H9 (cell line): Measurements from ENCODE around the gene RABGEF1. TPM values are rescaled to one million over a fixed set of nuclear protein-coding genes. Genes with fewer than 3 reads are reported as not detected.
"Not testable (repeated sequence)": the region's sequence is repeated elsewhere in the genome, so short reads cannot be mapped to it uniquely, and the experiment has no call there.

Experiments used
- DNase-seq: peaks from one replicate; pipeline ENCODE4 v3.0.0-alpha.2; 2017
- H2AFZ ChIP-seq: one replicate; pipeline ENCODE4 v1.6.1; 2013; ENCODE audit warnings: mild to moderate bottlenecking, low read length, control low read depth, moderate library complexity
- H2AK5ac ChIP-seq: 2 replicates; pipeline ENCODE4 v1.6.1; 2013; ENCODE audit warnings: low read length, control low read depth, mixed read lengths; ENCODE audit not compliant: insufficient read length
- H2BK120ac ChIP-seq: one replicate; pipeline ENCODE4 v1.6.1; 2013; ENCODE audit warnings: low read depth, mild to moderate bottlenecking, low read length, control low read depth, inconsistent platforms; ENCODE audit not compliant: poor library complexity, severe bottlenecking
- H2BK12ac ChIP-seq: 2 replicates; pipeline ENCODE4 v1.6.1; 2013; ENCODE audit warnings: low read length, control low read depth, mixed read lengths, low read depth; ENCODE audit not compliant: insufficient read length
- H2BK15ac ChIP-seq: 2 replicates; pipeline ENCODE4 v1.6.1; 2013; ENCODE audit warnings: low read depth, low read length, control low read depth
- H2BK20ac ChIP-seq: one replicate; pipeline ENCODE4 v1.6.1; 2013; ENCODE audit warnings: low read depth, mild to moderate bottlenecking, low read length, control low read depth, inconsistent platforms; ENCODE audit not compliant: poor library complexity, severe bottlenecking
- H2BK5ac ChIP-seq: 2 replicates; pipeline ENCODE4 v1.6.1; 2013; ENCODE audit warnings: low read length, control low read depth, mixed read lengths; ENCODE audit not compliant: insufficient read length
- H3K14ac ChIP-seq: 2 replicates; pipeline ENCODE4 v1.6.1; 2013; ENCODE audit warnings: low read length, control low read depth; ENCODE audit not compliant: insufficient read depth
- H3K18ac ChIP-seq: 2 replicates; pipeline ENCODE4 v1.6.1; 2013; ENCODE audit warnings: low read depth, mild to moderate bottlenecking, mixed read lengths, low read length, control low read depth; ENCODE audit not compliant: insufficient read length
- H3K23ac ChIP-seq: 2 replicates; pipeline ENCODE4 v1.6.1; 2013; ENCODE audit warnings: low read length, control low read depth, mixed read lengths, low read depth; ENCODE audit not compliant: insufficient read length
- H3K23me2 ChIP-seq: 2 replicates; pipeline ENCODE4 v1.6.1; 2013; ENCODE audit warnings: low read depth, mild to moderate bottlenecking, mixed read lengths, low read length, control low read depth; ENCODE audit not compliant: insufficient read length, poor library complexity, severe bottlenecking
- H3K27ac ChIP-seq: 2 replicates; pipeline ENCODE4 v1.5.1; 2013; ENCODE audit warnings: low read length, control low read depth, mixed read lengths, low read depth; ENCODE audit not compliant: insufficient read length
- H3K27me3 ChIP-seq: 2 replicates; pipeline ENCODE4 v1.6.1; 2013; ENCODE audit warnings: low read length, control low read depth, inconsistent platforms; ENCODE audit not compliant: insufficient read depth
- H3K4ac ChIP-seq: 2 replicates; pipeline ENCODE4 v1.6.1; 2013; ENCODE audit warnings: low read depth, mild to moderate bottlenecking, control low read depth, inconsistent platforms, low read length, moderate library complexity
- H3K4me1 ChIP-seq: 2 replicates; pipeline ENCODE4 v1.6.1; 2013; ENCODE audit warnings: low read length, control low read depth, inconsistent platforms; ENCODE audit not compliant: insufficient read depth
- H3K4me2 ChIP-seq: 2 replicates; pipeline ENCODE4 v1.6.1; 2013; ENCODE audit warnings: low read length, control low read depth, mixed read lengths; ENCODE audit not compliant: insufficient read length, insufficient read depth
- H3K56ac ChIP-seq: 2 replicates; pipeline ENCODE4 v1.6.1; 2013; ENCODE audit warnings: low read depth, mild to moderate bottlenecking, mixed read lengths, low read length, control low read depth; ENCODE audit not compliant: insufficient read length
- H3K79me1 ChIP-seq: 2 replicates; pipeline ENCODE4 v1.6.1; 2013; ENCODE audit warnings: low read depth, mild to moderate bottlenecking, moderate library complexity, low read length, control low read depth, inconsistent platforms; ENCODE audit not compliant: insufficient read depth, poor library complexity, severe bottlenecking
- H3K79me2 ChIP-seq: 2 replicates; pipeline ENCODE4 v1.6.1; 2013; ENCODE audit warnings: low read length, control low read depth, inconsistent platforms; ENCODE audit not compliant: insufficient read depth
- H3K9ac ChIP-seq: 2 replicates; pipeline ENCODE4 v1.6.1; 2013; ENCODE audit warnings: low read length, control low read depth, mixed read lengths; ENCODE audit not compliant: insufficient read length; ENCODE audit errors: extremely low read depth
- H3K9me3 ChIP-seq: one replicate; pipeline ENCODE4 v1.6.1; 2013; ENCODE audit warnings: low read depth, low read length, inconsistent platforms; ENCODE audit not compliant: control insufficient read depth
- H3T11ph ChIP-seq: one replicate; pipeline ENCODE4 v1.6.1; 2013; ENCODE audit warnings: mild to moderate bottlenecking, low read length, control low read depth, inconsistent platforms
- H4K20me1 ChIP-seq: one replicate; pipeline ENCODE4 v1.6.1; 2013; ENCODE audit not compliant: control insufficient read depth, insufficient read length, insufficient read depth
- H4K5ac ChIP-seq: 2 replicates; pipeline ENCODE4 v1.6.1; 2013; ENCODE audit warnings: low read depth, mild to moderate bottlenecking, mixed read lengths, low read length, control low read depth; ENCODE audit not compliant: insufficient read length
- H4K8ac ChIP-seq: replicated peaks from 2 replicates; pipeline ENCODE4 v1.6.1; 2013; ENCODE audit warnings: low read length, control low read depth, mixed read lengths, low read depth; ENCODE audit not compliant: insufficient read length
- H4K91ac ChIP-seq: 2 replicates; pipeline ENCODE4 v1.6.1; 2013; ENCODE audit warnings: low read depth, mild to moderate bottlenecking, moderate library complexity, mixed read lengths, low read length, control low read depth; ENCODE audit not compliant: insufficient read length
- H3K27ac Mint-ChIP-seq, 3 experiments: 2 replicates in 2 of 3; 3 replicates in 1 of 3; pipeline ENCODE4 v1.8.0; 2020 to 2021; ENCODE audit warnings: mixed read lengths in 3 of 3, mild to moderate bottlenecking in 1 of 3, moderate library complexity in 1 of 3
- H3K27me3 Mint-ChIP-seq: 2 replicates; pipeline ENCODE4 v1.8.0; 2021; ENCODE audit warnings: low read depth, mild to moderate bottlenecking, moderate library complexity, mixed read lengths
- H3K36me3 Mint-ChIP-seq, 3 experiments: 2 replicates in 2 of 3; 3 replicates in 1 of 3; pipeline ENCODE4 v1.8.0; 2020 to 2021; ENCODE audit warnings: low read depth in 3 of 3, mixed read lengths in 3 of 3; ENCODE audit not compliant: insufficient read depth in 1 of 3
- H3K4me1 Mint-ChIP-seq, 2 experiments: 2 replicates each; pipeline ENCODE4 v1.8.0; 2020; ENCODE audit warnings: mixed read lengths in 2 of 2
- H3K4me3 Mint-ChIP-seq, 2 experiments: 2 replicates in 1 of 2; 3 replicates in 1 of 2; pipeline ENCODE4 v1.8.0; 2020 to 2021; ENCODE audit warnings: mild to moderate bottlenecking in 2 of 2, mixed read lengths in 2 of 2, moderate library complexity in 1 of 2
- H3K9me3 Mint-ChIP-seq, 2 experiments: 2 replicates in 1 of 2; 3 replicates in 1 of 2; pipeline ENCODE4 v1.8.0; 2020; ENCODE audit warnings: mild to moderate bottlenecking in 2 of 2, mixed read lengths in 2 of 2, moderate library complexity in 1 of 2
- WGBS: extraction: QIAGEN DNeasy Blood & Tissue Kit; methylation state at CpG from one replicate; pipeline ENCODE4 v1.1.7; 2013; ENCODE audit warnings: missing lambda C conversion rate, low lambda C conversion rate, mixed read lengths; ENCODE audit not compliant: insufficient read length; ENCODE audit errors: extremely low coverage; 5-methylcytosine and 5-hydroxymethylcytosine counted together
- total RNA-seq: library from RNA; stranded (reverse); gene quantifications from 2 replicates; pipeline ENCODE4 v1.2.1, GENCODE V29; 2021
- TF ChIP-seq, protein P1 (sequence below): fragments of 200-600 bp; sonication (generic); conservative IDR thresholded peaks from 3 replicates; pipeline ENCODE4 v1.8.0; 2021; ENCODE audit warnings: antibody characterized with exemption, mild to moderate bottlenecking

Gene RABGEF1
- total RNA-seq, 1 experiment from 2014 or later = 17.3 TPM

DNA sequence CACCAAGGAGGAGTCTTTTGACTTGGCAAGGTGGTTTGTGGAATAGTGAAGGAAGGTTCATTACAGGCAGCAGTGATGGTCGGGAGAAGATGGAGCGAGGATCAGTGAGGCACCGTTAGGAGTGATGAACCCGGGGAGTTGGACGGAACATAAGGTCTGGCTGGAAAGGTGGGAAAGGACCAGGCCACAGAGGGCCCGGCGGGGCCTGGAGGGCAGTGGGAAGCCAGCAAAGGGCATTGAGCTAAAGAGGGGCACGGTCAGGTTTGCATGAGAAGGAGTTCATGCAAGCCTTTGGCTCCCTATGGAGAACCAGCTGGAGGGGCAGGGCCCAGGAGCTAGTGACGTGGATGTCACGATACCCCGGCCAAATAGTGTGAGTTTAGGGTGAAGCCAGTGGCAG lies 46.2 kb upstream of the RABGEF1 start:
- no peak overlapping the region for H2BK120ac ChIP-seq
- H3K4me1 ChIP-seq = no peaks in the 10 kb centered on the region
- no peak overlapping the region for H3T11ph ChIP-seq
- TF ChIP-seq, protein P1, sequence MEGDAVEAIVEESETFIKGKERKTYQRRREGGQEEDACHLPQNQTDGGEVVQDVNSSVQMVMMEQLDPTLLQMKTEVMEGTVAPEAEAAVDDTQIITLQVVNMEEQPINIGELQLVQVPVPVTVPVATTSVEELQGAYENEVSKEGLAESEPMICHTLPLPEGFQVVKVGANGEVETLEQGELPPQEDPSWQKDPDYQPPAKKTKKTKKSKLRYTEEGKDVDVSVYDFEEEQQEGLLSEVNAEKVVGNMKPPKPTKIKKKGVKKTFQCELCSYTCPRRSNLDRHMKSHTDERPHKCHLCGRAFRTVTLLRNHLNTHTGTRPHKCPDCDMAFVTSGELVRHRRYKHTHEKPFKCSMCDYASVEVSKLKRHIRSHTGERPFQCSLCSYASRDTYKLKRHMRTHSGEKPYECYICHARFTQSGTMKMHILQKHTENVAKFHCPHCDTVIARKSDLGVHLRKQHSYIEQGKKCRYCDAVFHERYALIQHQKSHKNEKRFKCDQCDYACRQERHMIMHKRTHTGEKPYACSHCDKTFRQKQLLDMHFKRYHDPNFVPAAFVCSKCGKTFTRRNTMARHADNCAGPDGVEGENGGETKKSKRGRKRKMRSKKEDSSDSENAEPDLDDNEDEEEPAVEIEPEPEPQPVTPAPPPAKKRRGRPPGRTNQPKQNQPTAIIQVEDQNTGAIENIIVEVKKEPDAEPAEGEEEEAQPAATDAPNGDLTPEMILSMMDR = no peak
- no peak overlapping the region; the same call in 1 of the 2 replicates for H3K14ac ChIP-seq
- H2BK20ac ChIP-seq = no peak overlapping the region
- H2BK15ac ChIP-seq = no peak overlapping the region
- Mint-ChIP-seq H3K4me1 (peaks cover 8 to 21% of the 10 kb centered on the region in 2 experiments), H3K36me3 (peaks cover 0 to 3% (median 2%) of the 10 kb centered on the region in 3 experiments; a peak in 4 of 7 replicates), H3K27ac (peak overlapping the region in 2 of 3 experiments; percentile 1 to 15; a peak in 5 of 7 replicates), H3K27me3 (peaks cover 1% of the 10 kb centered on the region), H3K9me3 (no peaks in the 10 kb centered on the region), H3K4me3 (no peak overlapping the region)
- H3K56ac ChIP-seq = no peak overlapping the region
- H3K27ac ChIP-seq = no peak overlapping the region
- H3K23me2 ChIP-seq = no peaks in the 10 kb centered on the region
- H4K8ac ChIP-seq = no peak overlapping the region
- H3K18ac ChIP-seq = no peak overlapping the region
- H2BK12ac ChIP-seq = no peak overlapping the region
- no peaks in the 10 kb centered on the region for H3K27me3 ChIP-seq
- no peaks in the 10 kb centered on the region for H3K79me1 ChIP-seq
- no peaks in the 10 kb centered on the region for H4K20me1 ChIP-seq
- H3K4me2 ChIP-seq = no peak overlapping the region
- no peak overlapping the region for H3K9ac ChIP-seq
- WGBS = no CpG with 5 or more reads among the region's 11 CpGs
- H3K4ac ChIP-seq = no peak overlapping the region
- no peak overlapping the region for H3K23ac ChIP-seq
- no peaks in the 10 kb centered on the region for H3K79me2 ChIP-seq
- H3K9me3 ChIP-seq = no peaks in the 10 kb centered on the region
- H2BK5ac ChIP-seq = no peak overlapping the region
- no peak overlapping the region for H4K5ac ChIP-seq
- no peak overlapping the region for H4K91ac ChIP-seq
- no peak overlapping the region for H2AFZ ChIP-seq
- no peak for DNase-seq
- no peak overlapping the region for H2AK5ac ChIP-seq

DNA sequence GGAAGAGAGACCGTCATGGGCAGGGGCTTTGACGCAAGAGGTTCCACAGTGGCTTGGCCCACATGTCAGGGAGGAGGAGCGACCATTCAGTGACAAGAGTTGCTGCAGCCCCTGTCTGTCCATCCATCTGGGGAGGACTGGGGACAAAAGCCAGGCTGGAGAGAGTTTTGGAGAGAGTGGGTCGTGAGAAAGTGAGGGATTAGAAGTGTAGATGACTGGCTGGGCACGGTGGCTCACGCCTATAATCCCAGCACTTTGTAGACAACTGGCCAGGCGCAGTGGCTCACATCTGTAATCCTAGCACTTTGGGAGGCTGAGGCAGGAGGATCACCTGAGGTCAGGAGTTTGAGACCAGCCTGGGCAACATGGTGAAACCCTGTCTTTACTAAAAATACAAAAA lies 45.1 kb upstream of the RABGEF1 start:
- not testable (repeated sequence) for H2AK5ac ChIP-seq, H2BK20ac ChIP-seq, H4K8ac ChIP-seq, H4K20me1 ChIP-seq, H3K4ac ChIP-seq, H2BK12ac ChIP-seq, H3T11ph ChIP-seq, H2BK120ac ChIP-seq, H3K27me3 Mint-ChIP-seq, H3K9me3 Mint-ChIP-seq, H3K79me1 ChIP-seq, H3K4me1 ChIP-seq, H4K91ac ChIP-seq, H3K36me3 Mint-ChIP-seq, H4K5ac ChIP-seq, H2BK15ac ChIP-seq, DNase-seq, H3K56ac ChIP-seq, H3K4me3 Mint-ChIP-seq, H2AFZ ChIP-seq, H3K27me3 ChIP-seq, H2BK5ac ChIP-seq, H3K18ac ChIP-seq, H3K27ac ChIP-seq, H3K23ac ChIP-seq, H3K79me2 ChIP-seq, H3K4me2 ChIP-seq, H3K9me3 ChIP-seq, H3K14ac ChIP-seq, H3K9ac ChIP-seq, H3K23me2 ChIP-seq
- peak overlapping the region in 1 of 3 experiments; percentile 27; a peak in 1 of 7 replicates for H3K27ac Mint-ChIP-seq
- peaks cover 8 to 24% of the 10 kb centered on the region in 2 experiments for H3K4me1 Mint-ChIP-seq
- no CpG with 5 or more reads among the region's 7 CpGs for WGBS
